Cardiac septum (tissue), 1 donor: ENCODE data around the gene PELI2. TPM values are rescaled to one million over a fixed set of nuclear protein-coding genes. Genes with fewer than 3 reads are reported as not detected.

ENCODE experiments used
- DNase-seq: peaks from one replicate; pipeline ENCODE4 v3.0.0-alpha.2; 2020; ENCODE audit warnings: low spot score
- intact Hi-C: fragments of 100-400 bp; cut with DNase I; formaldehyde crosslinking; loops from one replicate; pipeline ENCODE4 v1.14.0; 2022
- total RNA-seq: library from RNA; stranded (reverse); fragmentation: NEBNext Ultra II Directional; extraction: Animal tissue kit (Norgen Biotek cat#: 25700); gene quantifications from one replicate; pipeline ENCODE4 v1.2.1, GENCODE V29; 2021
- donor health status: DM: no; HTN: no; CAD: no.

Gene PELI2
- total RNA-seq, 1 donor from 2014 or later = 3.4 TPM

- no peak for DNase-seq
- intact Hi-C loops = no loop called here
These were observed 156.3 kb downstream of the PELI2 start for GRCh38 chr14:56274556-56274955.

GRCh38 chr14:56276108-56276507 lies 157.9 kb downstream of the PELI2 start:
- no peak for DNase-seq
- intact Hi-C loops = no loop called here

GRCh38 chr14:56278383-56278782 lies 160.2 kb downstream of the PELI2 start:
- no peak for DNase-seq
- intact Hi-C loops = no loop called here

- intact Hi-C loops = no loop called here
- no peak for DNase-seq
These were observed 162.6 kb downstream of the PELI2 start for GRCh38 chr14:56280843-56281242.

GRCh38 chr14:56282179-56282578 lies 164.0 kb downstream of the PELI2 start:
- DNase-seq = no peak
- intact Hi-C loops = no loop called here

GRCh38 chr14:56284641-56285040 lies 166.4 kb downstream of the PELI2 start:
- intact Hi-C loops = no loop called here
- no peak for DNase-seq

DNA sequence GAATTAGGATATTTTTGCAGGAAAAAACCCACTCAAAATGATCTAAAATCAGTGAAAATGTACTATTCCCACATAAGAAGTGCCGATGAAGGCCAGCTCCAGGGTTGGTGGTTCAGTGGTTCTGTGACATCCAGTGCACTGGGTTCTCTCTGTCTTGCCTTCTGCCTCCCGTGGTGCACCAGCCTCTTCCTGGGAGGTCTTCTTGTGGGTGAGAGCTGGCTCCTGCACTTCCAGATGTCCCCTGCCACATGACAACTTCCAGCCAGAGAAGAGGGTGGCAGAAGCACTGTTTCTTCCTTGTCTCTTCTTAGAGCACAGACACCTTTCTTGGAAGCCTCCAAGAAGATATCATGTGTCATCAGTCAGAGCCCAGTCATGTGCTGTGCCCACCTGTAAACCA lies 170.9 kb downstream of the PELI2 start:
- intact Hi-C loops = no loop called here

GRCh38 chr14:56290195-56290594 lies 172.0 kb downstream of the PELI2 start:
- no peak for DNase-seq
- intact Hi-C loops = no loop called here

More for the DNA sequence above, 170.9 kb downstream of the PELI2 start:
- DNase-seq = no peak

GRCh38 chr14:56292970-56293369 lies 174.8 kb downstream of the PELI2 start:
- intact Hi-C loops = no loop called here
- no peak for DNase-seq

DNA sequence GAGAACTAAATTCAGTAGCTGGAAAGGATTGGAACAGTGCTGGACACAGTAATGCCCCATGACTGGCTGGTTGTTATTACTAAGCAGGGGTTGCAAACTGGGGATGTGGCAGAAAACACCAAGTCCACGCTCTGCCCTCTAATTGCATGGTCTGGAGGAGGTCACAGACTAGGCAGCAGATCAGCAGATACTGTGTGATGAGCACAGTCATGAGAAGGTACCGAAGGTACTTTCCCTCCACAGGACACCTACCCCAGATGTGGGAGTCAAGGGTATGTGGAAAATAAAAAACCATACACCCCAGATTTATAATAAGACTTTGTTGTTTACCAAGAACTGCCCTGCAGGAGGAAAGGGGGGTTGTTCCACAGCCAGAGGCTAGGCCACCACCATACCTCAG lies 175.3 kb downstream of the PELI2 start:
- no peak for DNase-seq
- intact Hi-C loops = no loop called here

GRCh38 chr14:56294128-56294527 lies 175.9 kb downstream of the PELI2 start:
- intact Hi-C loops = no loop called here
- no peak for DNase-seq

DNA sequence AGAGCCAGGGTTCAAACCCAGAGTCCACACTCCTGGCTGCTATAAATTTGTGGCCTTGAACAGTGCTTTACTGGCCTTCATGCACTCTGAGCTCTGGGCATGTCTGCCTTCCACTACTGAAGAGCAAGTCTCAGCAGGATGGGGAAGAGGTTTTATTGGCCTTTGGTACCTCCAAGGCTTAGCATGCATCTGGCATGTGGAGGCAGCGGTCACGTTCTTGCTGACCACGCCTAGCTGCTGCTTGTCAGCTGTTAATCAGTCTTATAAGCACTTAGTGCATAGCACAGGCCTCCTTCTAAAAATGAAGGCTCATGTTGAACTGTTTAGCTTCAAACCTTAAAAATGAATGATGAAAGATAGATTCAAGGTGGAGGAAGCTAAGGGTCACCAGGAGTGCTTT lies 177.5 kb downstream of the PELI2 start:
- no peak for DNase-seq
- intact Hi-C loops = no loop called here

DNA sequence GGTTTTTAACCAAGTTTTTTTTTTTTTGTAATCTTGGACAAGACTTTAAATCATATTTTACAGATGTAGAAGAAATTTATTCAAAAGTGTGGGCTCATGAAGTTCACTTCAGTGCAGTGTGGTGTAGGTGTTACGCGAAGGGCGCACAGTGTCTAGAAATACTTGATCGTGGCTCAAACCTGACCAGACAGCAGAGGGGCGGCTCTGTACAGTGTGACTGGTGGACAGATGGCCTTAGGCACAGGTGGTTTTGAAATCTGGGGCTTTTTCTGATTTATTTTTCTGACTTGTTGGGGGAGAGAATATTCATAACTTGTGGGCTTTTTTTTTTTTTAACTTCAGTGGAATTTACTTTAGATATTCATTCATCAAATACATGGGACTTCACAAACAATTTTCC lies 179.2 kb downstream of the PELI2 start:
- intact Hi-C loops = no loop called here

GRCh38 chr14:56299306-56299984 lies 181.2 kb downstream of the PELI2 start:
- no peak for DNase-seq
- intact Hi-C loops = no loop called here

More for the DNA sequence above, 179.2 kb downstream of the PELI2 start:
- no peak for DNase-seq

DNA sequence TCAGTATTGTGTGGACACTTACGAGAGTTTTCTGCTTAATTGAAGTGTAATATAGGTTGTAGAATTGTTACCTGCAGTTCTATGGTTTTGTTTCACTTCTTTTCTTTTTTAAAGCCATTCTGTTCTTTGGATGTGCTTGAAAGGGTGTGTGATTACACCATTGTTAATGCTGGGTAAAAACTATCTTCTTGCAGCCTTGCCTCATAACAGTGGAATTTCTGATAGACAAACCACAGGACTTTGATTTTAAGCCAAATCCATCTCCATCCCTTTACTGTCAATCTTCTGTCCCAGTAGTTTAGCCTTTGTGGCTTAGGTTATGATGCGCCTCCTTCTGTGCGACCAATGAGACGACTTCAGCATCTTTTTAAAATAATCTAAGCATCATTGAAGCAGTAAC lies 182.3 kb downstream of the PELI2 start:
- DNase-seq = no peak
- intact Hi-C loops = no loop called here

DNA sequence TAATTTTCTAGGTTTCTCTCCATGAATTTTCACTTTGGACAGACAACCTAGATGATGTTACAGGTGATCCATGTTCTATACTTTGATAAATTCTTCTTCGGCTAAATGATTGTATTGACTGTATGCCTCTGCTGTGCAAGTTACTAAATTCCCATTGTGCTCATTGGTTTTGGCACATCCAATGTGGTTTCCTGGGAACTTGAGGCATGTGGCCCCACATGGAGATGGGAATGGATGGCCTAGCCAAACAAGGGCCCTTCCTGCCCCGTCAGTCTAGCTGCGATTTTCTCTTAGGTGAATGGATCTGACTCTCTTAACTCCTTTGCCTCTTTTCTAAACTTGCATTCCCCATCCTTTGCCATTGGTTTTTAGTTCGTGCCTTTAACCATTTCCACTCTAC lies 186.2 kb downstream of the PELI2 start:
- no peak for DNase-seq
- intact Hi-C loops = no loop called here

DNA sequence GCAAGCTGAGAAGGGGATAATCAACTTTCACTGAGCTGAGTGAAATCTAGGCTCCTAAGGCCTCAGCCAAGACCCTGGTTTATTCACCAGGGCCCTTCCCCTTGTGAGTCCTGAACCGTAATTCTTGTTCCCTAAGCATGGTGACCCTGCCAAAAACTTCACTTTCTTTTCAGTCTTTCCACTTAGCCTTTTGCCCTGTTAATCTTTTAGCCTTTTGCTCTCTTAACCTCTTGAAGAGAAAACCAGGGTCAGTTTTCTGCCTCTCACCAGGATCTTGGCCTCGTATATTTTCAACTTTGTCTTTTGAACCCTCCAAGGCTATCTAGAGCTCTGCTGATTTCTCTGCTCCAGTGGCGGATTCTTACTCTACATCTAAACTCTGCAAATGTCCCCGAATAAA lies 191.0 kb downstream of the PELI2 start:
- no peak for DNase-seq
- intact Hi-C loops = no loop called here

DNA sequence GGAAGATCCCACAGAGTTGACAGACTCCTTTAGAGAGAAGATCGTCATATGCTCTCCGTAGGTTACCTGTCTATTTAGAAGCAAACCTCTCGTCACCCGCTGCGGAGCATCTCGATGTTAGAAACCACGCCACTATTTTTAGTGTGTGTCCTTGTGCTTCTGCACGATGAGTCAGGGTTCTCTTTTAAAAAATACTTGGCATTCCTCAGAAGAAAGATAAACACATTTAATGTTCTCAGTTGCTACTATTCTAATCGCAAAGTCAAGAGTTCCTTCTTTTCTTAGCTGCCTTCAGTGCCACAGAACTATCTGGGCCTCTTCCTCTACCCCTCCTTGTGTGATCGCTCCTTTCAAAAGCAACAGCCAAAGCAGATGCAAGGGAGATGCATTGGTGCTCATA lies 192.4 kb downstream of the PELI2 start:
- no peak for DNase-seq
- intact Hi-C loops = no loop called here

DNA sequence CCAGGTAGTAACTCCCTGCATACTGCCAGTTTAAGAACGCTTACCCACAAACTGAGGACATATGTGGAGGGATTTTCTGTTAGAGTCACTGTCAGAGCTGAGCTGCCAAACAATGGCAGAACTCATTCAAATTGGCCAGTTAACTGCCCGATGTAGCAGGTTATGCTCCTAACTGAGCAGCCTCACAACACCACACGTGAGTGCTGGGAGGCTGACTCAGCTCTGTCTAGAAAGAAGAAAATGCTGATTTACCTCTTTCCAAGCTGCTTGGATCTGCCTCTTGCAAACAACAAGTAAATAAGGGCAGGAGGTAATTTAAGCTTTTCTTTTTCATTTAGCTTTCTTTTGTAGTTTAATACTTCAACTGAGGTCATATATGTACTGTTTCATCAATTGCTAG lies 195.6 kb downstream of the PELI2 start:
- intact Hi-C loops = no loop called here

GRCh38 chr14:56318393-56319115 lies 200.3 kb downstream of the PELI2 start:
- no peak for DNase-seq
- intact Hi-C loops = no loop called here

More for the DNA sequence above, 195.6 kb downstream of the PELI2 start:
- DNase-seq = no peak

DNA sequence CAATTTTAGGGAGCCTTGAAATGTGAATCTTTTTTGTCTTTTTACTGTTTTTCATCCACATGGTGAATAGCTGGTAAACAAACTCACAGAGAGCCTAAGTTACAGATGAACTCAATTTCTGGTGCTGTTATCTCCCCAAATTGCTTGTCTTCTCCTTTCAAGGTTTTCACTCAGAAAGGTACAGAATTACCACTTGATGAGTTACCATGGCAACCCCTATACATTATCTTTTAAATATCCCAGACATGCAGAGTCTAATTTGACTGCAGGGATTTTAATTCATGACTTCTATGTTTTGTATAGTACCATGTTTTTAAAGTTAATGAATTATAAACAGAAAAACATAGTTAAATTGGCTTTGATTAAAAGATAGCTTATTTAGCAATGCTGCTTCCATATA lies 203.7 kb downstream of the PELI2 start:
- DNase-seq = no peak
- intact Hi-C loops = no loop called here
